Measurements from ENCODE around the gene NTHL1. TPM values are rescaled to one million over a fixed set of nuclear protein-coding genes. Genes with fewer than 3 reads are reported as not detected.
A peak's percentile ranks its signal among the peaks of the same experiment; 100 is the strongest.

NTHL1 gene
- total RNA-seq, 1 experiment from 2014 or later, result 52.0 TPM

DNA sequence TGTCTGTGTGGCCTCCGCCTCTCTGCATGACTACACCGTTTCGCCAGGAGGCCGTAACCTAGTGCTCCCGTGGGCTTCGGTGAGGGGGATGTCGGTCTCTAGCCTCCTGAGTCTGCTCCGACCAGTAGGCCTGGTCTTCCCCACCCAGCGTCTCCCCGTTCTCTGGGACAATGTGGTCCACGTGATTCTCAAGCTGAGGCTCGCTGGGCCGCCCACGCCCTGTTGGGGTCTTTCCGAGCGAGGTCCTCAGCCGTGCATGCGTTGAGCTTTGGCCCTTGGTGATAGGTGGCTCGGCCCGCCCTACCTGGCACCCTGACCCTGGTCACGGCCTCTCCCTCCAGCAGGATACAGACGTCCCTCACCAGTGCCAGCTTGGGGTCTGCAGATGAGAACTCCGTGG is 31.1 kb upstream of the NTHL1 start:
- no CpG with 5 or more reads among the region's 23 CpGs for WGBS (ENCODE audit: extremely low coverage, insufficient read length, low lambda C conversion rate)
- Histone ChIP-seq H3K4ac (ENCODE audit: low read depth, low read length) (no peak overlapping the region), H4K20me1 (ENCODE audit: control insufficient read depth, insufficient read depth, insufficient read length) (no peaks in the 10 kb centered on the region), H2BK20ac (ENCODE audit: low read depth, low read length, poor library complexity, severe bottlenecking) (no peak overlapping the region), H2BK15ac (ENCODE audit: low read depth, low read length) (no peak overlapping the region), H3K9me3 (ENCODE audit: control insufficient read depth, low read depth, low read length) (no peaks in the 10 kb centered on the region), H3K23ac (ENCODE audit: insufficient read length, low read depth, low read length) (no peak overlapping the region), H3K18ac (ENCODE audit: insufficient read length, low read depth, low read length) (no peak overlapping the region), H3K27ac (ENCODE audit: insufficient read length, low read depth, low read length) (no peak overlapping the region), H4K8ac (replicated peaks; ENCODE audit: insufficient read length, low read depth, low read length) (no peak overlapping the region), H2BK12ac (ENCODE audit: insufficient read length, low read depth, low read length) (no peak overlapping the region), H3K9ac (ENCODE audit: extremely low read depth, insufficient read length, low read length) (no peak overlapping the region), H4K5ac (ENCODE audit: insufficient read length, low read depth, low read length) (no peak overlapping the region), H3T11ph (ENCODE audit: low read length) (no peak overlapping the region), H2AK5ac (ENCODE audit: insufficient read length, low read length) (no peak overlapping the region), H3K23me2 (ENCODE audit: insufficient read length, low read depth, low read length, poor library complexity, severe bottlenecking) (no peaks in the 10 kb centered on the region), H3K27me3 (ENCODE audit: insufficient read depth, low read length) (no peaks in the 10 kb centered on the region), H3K14ac (ENCODE audit: insufficient read depth, low read length) (no peak overlapping the region), H3K79me1 (ENCODE audit: insufficient read depth, low read depth, low read length, poor library complexity, severe bottlenecking) (no peaks in the 10 kb centered on the region), H3K4me2 (ENCODE audit: insufficient read depth, insufficient read length, low read length) (no peak overlapping the region), H2AFZ (ENCODE audit: low read length) (no peak overlapping the region), H4K91ac (ENCODE audit: insufficient read length, low read depth, low read length) (no peak overlapping the region), H2BK5ac (ENCODE audit: insufficient read length, low read length) (no peak overlapping the region), H2BK120ac (ENCODE audit: low read depth, low read length, poor library complexity, severe bottlenecking) (no peak overlapping the region), H3K79me2 (ENCODE audit: insufficient read depth, low read length) (no peaks in the 10 kb centered on the region), H3K56ac (ENCODE audit: insufficient read length, low read depth, low read length) (no peak overlapping the region), H3K4me1 (ENCODE audit: insufficient read depth, low read length) (no peaks in the 10 kb centered on the region)
- Mint-ChIP-seq H3K27ac (peak overlapping the region in 2 of 3 experiments; percentile 32 to 49; a peak in 4 of 7 replicates), H3K27me3 (ENCODE audit: low read depth) (no peaks in the 10 kb centered on the region), H3K4me1 (no peaks in the 10 kb centered on the region), H3K4me3 (no peak overlapping the region), H3K36me3 (ENCODE audit: insufficient read depth in 1 of 3, low read depth in 3 of 3) (peaks cover 5 to 31% (median 28%) of the 10 kb centered on the region in 3 experiments; a peak in 6 of 7 replicates), H3K9me3 (no peaks in the 10 kb centered on the region)
- TF ChIP-seq, protein P1, sequence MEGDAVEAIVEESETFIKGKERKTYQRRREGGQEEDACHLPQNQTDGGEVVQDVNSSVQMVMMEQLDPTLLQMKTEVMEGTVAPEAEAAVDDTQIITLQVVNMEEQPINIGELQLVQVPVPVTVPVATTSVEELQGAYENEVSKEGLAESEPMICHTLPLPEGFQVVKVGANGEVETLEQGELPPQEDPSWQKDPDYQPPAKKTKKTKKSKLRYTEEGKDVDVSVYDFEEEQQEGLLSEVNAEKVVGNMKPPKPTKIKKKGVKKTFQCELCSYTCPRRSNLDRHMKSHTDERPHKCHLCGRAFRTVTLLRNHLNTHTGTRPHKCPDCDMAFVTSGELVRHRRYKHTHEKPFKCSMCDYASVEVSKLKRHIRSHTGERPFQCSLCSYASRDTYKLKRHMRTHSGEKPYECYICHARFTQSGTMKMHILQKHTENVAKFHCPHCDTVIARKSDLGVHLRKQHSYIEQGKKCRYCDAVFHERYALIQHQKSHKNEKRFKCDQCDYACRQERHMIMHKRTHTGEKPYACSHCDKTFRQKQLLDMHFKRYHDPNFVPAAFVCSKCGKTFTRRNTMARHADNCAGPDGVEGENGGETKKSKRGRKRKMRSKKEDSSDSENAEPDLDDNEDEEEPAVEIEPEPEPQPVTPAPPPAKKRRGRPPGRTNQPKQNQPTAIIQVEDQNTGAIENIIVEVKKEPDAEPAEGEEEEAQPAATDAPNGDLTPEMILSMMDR (conservative IDR thresholded peaks at IDR 0.05), result no peak
- no peak for DNase-seq
